ENCODE measurements around the gene AMDHD2. TPM values are rescaled to one million over a fixed set of nuclear protein-coding genes. Genes with fewer than 3 reads are reported as not detected.

AMDHD2 gene
- total RNA-seq, 2 donors from 2014 or later, result 10.6 to 12.6 TPM

- Histone ChIP-seq H3K27ac (peak overlapping the region; percentile 98 to 99), H3K36me3 (no peaks in the 10 kb centered on the region), H3K27me3 (no peaks in the 10 kb centered on the region), H3K4me1 (peaks cover 0 to 55% of the 10 kb centered on the region in 2 donors), H3K4me3 (peak overlapping the region; percentile 91 to 98), H3K9me3 (no peaks in the 10 kb centered on the region)
- DNase-seq (ENCODE audit: low spot score), result no peak
- TF ChIP-seq CTCF (IDR thresholded peaks at IDR 0.05), result no peak
These were observed 7.3 kb upstream of the AMDHD2 start for GRCh38 chr16:2512735-2513404.

- peaks cover 0 to 63% of the 10 kb centered on the region in 2 donors for H3K4me1 ChIP-seq
These were observed 6.5 kb upstream of the AMDHD2 start, which contains the start of gene ATP6V0C for GRCh38 chr16:2513405-2514332. ATP6V0C (plus strand) TSS chr16:2513952; CDS start chr16:2514104, 152 bp downstream.

GRCh38 chr16:2514333-2515179 lies 5.6 kb upstream of the AMDHD2 start:
- Histone ChIP-seq H3K36me3 (no peaks in the 10 kb centered on the region), H3K27me3 (no peaks in the 10 kb centered on the region), H3K4me1 (peaks cover 0 to 72% of the 10 kb centered on the region in 2 donors), H3K4me3 (peak overlapping the region; percentile 91 to 98), H3K9me3 (no peaks in the 10 kb centered on the region), H3K27ac (peak overlapping the region; percentile 98 to 99)
- TF ChIP-seq CTCF (IDR thresholded peaks at IDR 0.05), result no peak
- no peak for DNase-seq (ENCODE audit: low spot score)

More at GRCh38 chr16:2513405-2514332, 6.5 kb upstream of the AMDHD2 start, which contains the start of gene ATP6V0C:
- H3K36me3 ChIP-seq, result no peaks in the 10 kb centered on the region
- peak; percentile 93 for DNase-seq (ENCODE audit: low spot score)
- H3K9me3 ChIP-seq, result no peaks in the 10 kb centered on the region
- peak within 1 kb of the TSS; percentile 91 to 98 for H3K4me3 ChIP-seq
- peak within 1 kb of the TSS; percentile 98 to 99 for H3K27ac ChIP-seq
- no peak for TF ChIP-seq CTCF (IDR thresholded peaks at IDR 0.05)
- no peaks in the 10 kb centered on the region for H3K27me3 ChIP-seq

GRCh38 chr16:2515180-2515851 lies 4.9 kb upstream of the AMDHD2 start:
- DNase-seq (ENCODE audit: low spot score), result no peak
- H3K9me3 ChIP-seq, result no peaks in the 10 kb centered on the region
- peaks cover 0 to 76% of the 10 kb centered on the region in 2 donors for H3K4me1 ChIP-seq
- peak overlapping the region; percentile 98 to 99 for H3K27ac ChIP-seq
- H3K4me3 ChIP-seq, result peak overlapping the region; percentile 91 to 98
- no peak for TF ChIP-seq CTCF (IDR thresholded peaks at IDR 0.05)
- H3K36me3 ChIP-seq, result no peaks in the 10 kb centered on the region
- no peaks in the 10 kb centered on the region for H3K27me3 ChIP-seq
